ENCODE results near the gene HOXB3. TPM values are rescaled to one million over a fixed set of nuclear protein-coding genes. Genes with fewer than 3 reads are reported as not detected.

HOXB3 gene
- polyA plus RNA-seq, 1 donor (not counting 4 experiments of a cell fraction or from before 2014, with no cell fraction given): 1.1 TPM

- Histone ChIP-seq H3K27me3 (ENCODE audit: control insufficient read depth, extremely low read depth, insufficient read depth, low read length) (peaks cover 93% of the 10 kb centered on the region), H3K4me1 (ENCODE audit: control insufficient read depth, extremely low read depth, insufficient read depth, low read length) (peaks cover 8% of the 10 kb centered on the region), H3K36me3 (ENCODE audit: control insufficient read depth in 2 of 2, extremely low read depth in 1 of 2, insufficient read depth in 2 of 2, low read length in 2 of 2) (no peaks in the 10 kb centered on the region), H3K79me2 (ENCODE audit: control insufficient read depth, insufficient read depth, low read length) (no peaks in the 10 kb centered on the region), H3K4me2 (ENCODE audit: control insufficient read depth, extremely low read depth, insufficient read depth, low read depth, low read length) (peak overlapping the region; percentile 45), H3K27ac (ENCODE audit: control insufficient read depth, insufficient read depth, low read length) (no peak overlapping the region), H2AFZ (ENCODE audit: control insufficient read depth, low read length) (no peak overlapping the region), H3K9me3 (ENCODE audit: control insufficient read depth, low read depth, low read length) (no peaks in the 10 kb centered on the region), H3K9ac (ENCODE audit: control insufficient read depth, extremely low read depth, insufficient read depth, low read length) (no peak overlapping the region), H4K20me1 (ENCODE audit: control insufficient read depth, extremely low read depth, insufficient read depth, low read length) (no peaks in the 10 kb centered on the region), H3K9me1 (ENCODE audit: control insufficient read depth, extremely low read depth, insufficient read depth, low read length) (peaks cover 2% of the 10 kb centered on the region), H3K4me3 (ENCODE audit: control insufficient read depth in 2 of 3, extremely low read depth in 1 of 3, insufficient read depth in 2 of 3, low read depth in 1 of 3, low read length in 3 of 3) (peak overlapping the region in 1 of 3 experiments; percentile 18)
- DNase-seq (ENCODE audit: low read depth, low spot score) (no peak), FAIRE-seq (no peak)
- TF ChIP-seq EZH2 (IDR thresholded peaks at IDR 0.05; ENCODE audit: low read length) (peak; percentile 97), CTCF (optimal IDR thresholded peaks at IDR 0.05 in 1 of 3, IDR thresholded peaks at IDR 0.05 in 1 of 3, conservative IDR thresholded peaks at IDR 0.05 in 1 of 3; ENCODE audit: extremely low read depth in 1 of 3, insufficient read depth in 2 of 3, low read length in 3 of 3) (no peak)
- dilution Hi-C loops (cut with MboI; ENCODE audit: extremely low pct_ligation_motif_present, low sequenced_read_pairs): no loop called here
These were observed 24.0 kb upstream of the HOXB3 start for GRCh38 chr17:48613862-48614694.

- Histone ChIP-seq H3K9me1 (ENCODE audit: control insufficient read depth, extremely low read depth, insufficient read depth, low read length) (peaks cover 2% of the 10 kb centered on the region), H3K9ac (ENCODE audit: control insufficient read depth, extremely low read depth, insufficient read depth, low read length) (no peak overlapping the region), H3K4me2 (ENCODE audit: control insufficient read depth, extremely low read depth, insufficient read depth, low read depth, low read length) (peak overlapping the region; percentile 71), H3K27ac (ENCODE audit: control insufficient read depth, insufficient read depth, low read length) (no peak overlapping the region), H3K9me3 (ENCODE audit: control insufficient read depth, low read depth, low read length) (no peaks in the 10 kb centered on the region), H3K36me3 (ENCODE audit: control insufficient read depth in 2 of 2, extremely low read depth in 1 of 2, insufficient read depth in 2 of 2, low read length in 2 of 2) (no peaks in the 10 kb centered on the region), H4K20me1 (ENCODE audit: control insufficient read depth, extremely low read depth, insufficient read depth, low read length) (no peaks in the 10 kb centered on the region), H3K4me3 (ENCODE audit: control insufficient read depth in 2 of 3, extremely low read depth in 1 of 3, insufficient read depth in 2 of 3, low read depth in 1 of 3, low read length in 3 of 3) (peak overlapping the region in 2 of 3 experiments; percentile 20 to 36), H2AFZ (ENCODE audit: control insufficient read depth, low read length) (peak overlapping the region; percentile 39), H3K79me2 (ENCODE audit: control insufficient read depth, insufficient read depth, low read length) (no peaks in the 10 kb centered on the region), H3K27me3 (ENCODE audit: control insufficient read depth, extremely low read depth, insufficient read depth, low read length) (peaks cover 91% of the 10 kb centered on the region), H3K4me1 (ENCODE audit: control insufficient read depth, extremely low read depth, insufficient read depth, low read length) (peaks cover 8% of the 10 kb centered on the region)
- dilution Hi-C loops (cut with MboI; ENCODE audit: extremely low pct_ligation_motif_present, low sequenced_read_pairs): no loop called here
- TF ChIP-seq EZH2 (IDR thresholded peaks at IDR 0.05; ENCODE audit: low read length): peak; percentile 79
- peak; percentile 7 to 38 (median 34) for TF ChIP-seq CTCF (optimal IDR thresholded peaks at IDR 0.05 in 1 of 3, IDR thresholded peaks at IDR 0.05 in 1 of 3, conservative IDR thresholded peaks at IDR 0.05 in 1 of 3; ENCODE audit: extremely low read depth in 1 of 3, insufficient read depth in 2 of 3, low read length in 3 of 3)
- DNase-seq (ENCODE audit: low read depth, low spot score) (no peak), FAIRE-seq (no peak)
These were observed 23.0 kb upstream of the HOXB3 start for GRCh38 chr17:48612854-48613691.
